GM12872 (cell line): Measurements from ENCODE around the gene LIG1.

Source experiments
- TF ChIP-seq, protein P1 (sequence below): IDR thresholded peaks from 3 replicates; pipeline ENCODE4 v1.5.1; 2011; ENCODE audit warnings: low read depth, mild to moderate bottlenecking, low read length, moderate library complexity; ENCODE audit not compliant: insufficient read depth

LIG1 gene

DNA sequence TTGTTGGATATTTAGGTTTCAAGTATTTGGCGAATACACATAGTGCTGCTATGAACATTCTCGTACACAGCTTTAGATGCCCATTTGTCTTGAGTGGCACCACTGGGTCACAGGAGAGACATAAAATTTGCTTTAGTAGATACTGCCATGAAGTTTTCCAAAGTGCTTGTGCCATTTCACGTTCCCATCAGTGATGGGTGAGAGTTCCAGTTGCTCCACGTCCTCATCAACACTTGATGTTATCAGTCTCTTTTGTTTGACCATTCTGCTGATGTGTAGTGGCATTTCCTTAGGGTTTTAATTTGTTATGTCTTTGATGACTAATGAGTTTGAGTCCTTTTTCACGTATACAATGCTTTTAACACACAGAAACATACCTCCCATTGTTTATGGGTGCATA is 11.4 kb upstream of the LIG1 start:
- TF ChIP-seq, protein P1, sequence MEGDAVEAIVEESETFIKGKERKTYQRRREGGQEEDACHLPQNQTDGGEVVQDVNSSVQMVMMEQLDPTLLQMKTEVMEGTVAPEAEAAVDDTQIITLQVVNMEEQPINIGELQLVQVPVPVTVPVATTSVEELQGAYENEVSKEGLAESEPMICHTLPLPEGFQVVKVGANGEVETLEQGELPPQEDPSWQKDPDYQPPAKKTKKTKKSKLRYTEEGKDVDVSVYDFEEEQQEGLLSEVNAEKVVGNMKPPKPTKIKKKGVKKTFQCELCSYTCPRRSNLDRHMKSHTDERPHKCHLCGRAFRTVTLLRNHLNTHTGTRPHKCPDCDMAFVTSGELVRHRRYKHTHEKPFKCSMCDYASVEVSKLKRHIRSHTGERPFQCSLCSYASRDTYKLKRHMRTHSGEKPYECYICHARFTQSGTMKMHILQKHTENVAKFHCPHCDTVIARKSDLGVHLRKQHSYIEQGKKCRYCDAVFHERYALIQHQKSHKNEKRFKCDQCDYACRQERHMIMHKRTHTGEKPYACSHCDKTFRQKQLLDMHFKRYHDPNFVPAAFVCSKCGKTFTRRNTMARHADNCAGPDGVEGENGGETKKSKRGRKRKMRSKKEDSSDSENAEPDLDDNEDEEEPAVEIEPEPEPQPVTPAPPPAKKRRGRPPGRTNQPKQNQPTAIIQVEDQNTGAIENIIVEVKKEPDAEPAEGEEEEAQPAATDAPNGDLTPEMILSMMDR, result no peak

DNA sequence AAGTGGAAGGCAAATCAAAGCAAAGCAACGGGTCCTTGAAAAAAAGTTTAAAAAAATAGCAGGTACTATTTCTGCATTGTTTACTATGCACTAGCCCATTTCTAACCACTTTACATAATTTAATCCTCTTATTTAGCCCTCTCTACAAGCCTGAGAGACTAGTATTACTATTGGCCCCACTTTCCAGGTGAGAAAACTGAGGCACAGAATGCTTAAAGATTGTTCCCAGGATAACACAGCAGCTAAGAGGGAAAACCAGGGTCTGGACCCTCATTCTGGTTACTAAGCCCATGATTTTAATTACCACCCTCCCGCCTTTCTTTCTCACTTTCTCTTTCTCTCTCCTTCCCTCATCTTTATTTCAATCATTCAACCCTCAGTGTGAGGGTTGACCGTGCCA is 6.1 kb upstream of the LIG1 start:
- TF ChIP-seq, protein P1, result no peak

DNA sequence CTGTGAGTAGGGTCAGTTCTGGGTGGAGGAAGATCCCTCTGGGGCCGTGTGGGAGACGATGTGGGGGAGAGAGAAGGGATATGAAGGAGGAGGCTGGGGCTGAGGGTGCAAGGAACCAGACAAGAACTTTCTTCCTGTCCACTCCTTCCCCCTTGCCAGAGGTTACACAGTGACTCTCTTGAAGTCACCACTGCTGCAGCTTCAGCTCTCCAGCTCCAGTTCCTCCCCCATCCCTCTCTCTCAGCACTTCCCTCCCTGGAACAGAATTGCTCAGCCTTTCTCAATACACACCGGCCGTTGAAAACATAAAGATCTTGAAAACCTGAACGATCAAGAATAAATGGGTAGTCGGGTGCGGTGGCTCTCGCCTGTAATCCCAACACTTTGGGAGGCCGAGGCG is 5.4 kb upstream of the LIG1 start:
- TF ChIP-seq, protein P1, result no peak

DNA sequence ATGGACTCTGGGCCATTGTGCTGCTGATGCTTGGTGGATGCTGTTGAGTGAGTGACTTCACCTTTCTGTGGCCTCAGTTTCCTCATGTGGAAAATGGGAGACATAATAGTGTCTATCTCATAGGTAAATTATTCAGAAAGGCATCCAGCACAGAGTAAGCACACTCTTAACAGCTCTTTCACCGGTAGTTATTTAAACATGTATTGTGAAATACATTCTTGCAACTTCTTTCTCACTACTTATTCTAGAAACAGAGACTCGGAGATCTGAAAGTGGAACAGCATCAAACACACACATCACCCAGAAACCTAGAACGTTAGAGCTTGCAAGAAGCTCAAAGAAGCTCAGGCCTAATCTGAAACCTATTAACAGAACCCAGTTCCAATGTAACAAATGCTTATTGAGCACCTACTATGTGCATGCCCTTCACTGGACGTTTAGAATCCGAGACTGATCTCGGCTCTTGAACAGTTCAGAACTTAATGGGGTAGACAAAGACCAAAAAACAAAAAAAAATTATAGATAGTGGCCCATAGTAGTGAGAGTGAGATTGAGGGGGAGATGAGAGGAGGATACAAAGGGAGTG is 4.4 kb upstream of the LIG1 start:
- TF ChIP-seq, protein P1, result no peak

DNA sequence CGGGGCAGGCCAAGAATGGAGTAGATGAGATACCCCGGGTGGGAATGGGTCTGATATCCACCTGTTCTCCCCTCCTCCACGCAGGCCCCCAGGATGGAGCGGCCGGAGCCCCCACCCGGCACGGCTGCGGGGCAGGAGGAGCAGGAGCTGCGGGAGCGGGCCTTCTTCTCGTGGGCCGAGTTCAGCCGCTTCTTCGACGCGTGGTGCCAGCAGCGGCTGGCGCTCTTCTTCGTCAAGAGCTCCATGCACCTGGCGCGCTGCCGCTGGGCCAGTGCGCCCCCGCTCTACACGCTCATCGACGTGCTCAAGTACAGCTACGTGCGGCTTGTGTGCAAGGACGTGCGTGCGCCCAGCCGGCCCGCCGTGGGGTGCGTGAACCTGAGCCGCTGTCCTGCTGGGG is 1.6 kb upstream of the LIG1 start:
- TF ChIP-seq, protein P1, result no peak

DNA sequence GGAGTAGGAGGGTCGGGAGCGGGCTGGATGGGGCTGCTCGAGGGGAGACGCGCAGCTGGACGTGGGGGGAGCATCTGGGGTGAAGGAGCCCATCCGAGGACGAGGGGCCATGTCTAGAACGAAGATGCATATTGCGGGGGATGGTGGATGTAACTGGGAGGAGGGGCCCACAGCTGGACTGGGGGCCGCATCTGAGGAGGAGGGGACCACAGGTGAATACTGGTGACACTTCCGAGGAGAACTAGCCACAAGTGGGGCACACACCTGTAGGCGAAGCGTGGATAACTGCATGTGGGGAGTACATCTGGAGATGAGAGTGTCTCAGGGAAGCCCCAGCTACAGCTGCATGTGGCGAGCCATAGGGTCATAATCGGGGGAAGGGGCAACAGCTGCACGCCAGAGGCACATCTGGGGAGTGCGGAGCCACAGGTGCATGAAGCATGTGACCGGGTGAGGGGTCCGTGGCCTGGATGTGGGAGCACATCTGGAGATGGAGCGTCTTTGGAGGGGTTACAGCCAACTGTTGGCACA is 738 bp upstream of the LIG1 start:
- TF ChIP-seq, protein P1, result no peak

DNA sequence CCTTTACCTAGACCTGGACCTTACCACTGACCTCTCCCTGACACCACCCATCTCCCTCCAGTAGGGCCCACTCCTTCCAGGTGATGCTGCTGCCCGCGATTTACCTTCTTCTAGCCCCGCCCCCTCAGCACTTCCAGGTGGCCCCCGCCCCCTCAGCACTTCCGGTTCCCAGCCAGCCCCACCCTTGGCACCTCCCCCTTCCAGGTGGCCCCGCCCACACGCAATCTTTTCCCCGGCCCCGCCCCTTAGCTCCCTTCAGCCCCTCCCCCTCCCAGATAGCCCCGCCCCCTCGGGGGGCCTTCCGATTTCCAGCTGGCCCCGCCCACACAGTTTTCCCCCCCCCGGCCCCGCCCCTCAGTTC is 586 bp downstream of the LIG1 start:
- TF ChIP-seq, protein P1, result no peak

DNA sequence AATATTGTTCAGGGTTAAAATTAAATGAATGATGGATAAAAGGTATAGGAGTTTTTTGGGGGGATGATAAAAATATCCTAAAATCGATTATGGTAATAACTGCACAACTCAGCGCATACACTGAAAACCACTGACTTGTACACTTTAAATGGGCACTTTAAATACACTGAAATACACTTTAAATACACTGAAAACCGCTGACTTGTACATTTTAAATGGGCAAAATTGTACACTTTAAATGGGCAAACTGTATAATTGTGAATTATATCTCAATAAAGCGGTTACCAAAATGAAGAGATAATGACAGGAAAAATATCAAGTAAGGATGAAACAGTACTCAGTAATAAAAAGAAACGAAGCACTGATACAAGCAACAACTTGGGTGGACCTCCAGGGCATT is 1.5 kb downstream of the LIG1 start:
- TF ChIP-seq, protein P1, result no peak
